ENCODE data around the gene SLC40A1. TPM values are rescaled to one million over a fixed set of nuclear protein-coding genes. Genes with fewer than 3 reads are reported as not detected.

Gene SLC40A1
- total RNA-seq, 6 experiments from 2014 or later, result not detected

DNA sequence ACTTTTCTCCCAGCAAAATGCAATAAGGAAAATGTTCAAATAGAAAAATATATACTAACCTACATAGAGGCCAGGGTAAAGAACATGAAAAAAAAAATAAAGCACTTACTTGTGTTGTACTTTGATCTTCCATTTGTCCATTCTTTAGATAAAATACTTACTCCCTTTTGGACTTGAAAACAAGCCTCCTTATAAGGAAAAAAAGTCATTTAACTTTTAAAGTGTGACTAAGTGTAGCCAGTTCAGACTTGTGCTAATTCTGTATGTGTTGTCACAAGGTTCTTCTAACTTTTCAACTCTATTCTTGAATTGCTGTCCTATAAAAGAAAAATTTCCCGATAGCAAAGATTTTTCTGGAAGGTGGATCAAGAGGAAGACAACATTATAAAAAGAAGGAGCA is 23.2 kb downstream of the SLC40A1 start:
- Mint-ChIP-seq H3K27ac (no peak overlapping the region), H3K9me3 (no peaks in the 10 kb centered on the region), H3K36me3 (ENCODE audit: low read depth) (no peaks in the 10 kb centered on the region), H3K27me3 (ENCODE audit: insufficient read depth) (peaks cover 13% of the 10 kb centered on the region), H3K4me1 (ENCODE audit: low read depth) (peaks cover 7% of the 10 kb centered on the region), H3K4me3 (no peak overlapping the region)
- no peak for DNase-seq
- TF ChIP-seq, protein P1, sequence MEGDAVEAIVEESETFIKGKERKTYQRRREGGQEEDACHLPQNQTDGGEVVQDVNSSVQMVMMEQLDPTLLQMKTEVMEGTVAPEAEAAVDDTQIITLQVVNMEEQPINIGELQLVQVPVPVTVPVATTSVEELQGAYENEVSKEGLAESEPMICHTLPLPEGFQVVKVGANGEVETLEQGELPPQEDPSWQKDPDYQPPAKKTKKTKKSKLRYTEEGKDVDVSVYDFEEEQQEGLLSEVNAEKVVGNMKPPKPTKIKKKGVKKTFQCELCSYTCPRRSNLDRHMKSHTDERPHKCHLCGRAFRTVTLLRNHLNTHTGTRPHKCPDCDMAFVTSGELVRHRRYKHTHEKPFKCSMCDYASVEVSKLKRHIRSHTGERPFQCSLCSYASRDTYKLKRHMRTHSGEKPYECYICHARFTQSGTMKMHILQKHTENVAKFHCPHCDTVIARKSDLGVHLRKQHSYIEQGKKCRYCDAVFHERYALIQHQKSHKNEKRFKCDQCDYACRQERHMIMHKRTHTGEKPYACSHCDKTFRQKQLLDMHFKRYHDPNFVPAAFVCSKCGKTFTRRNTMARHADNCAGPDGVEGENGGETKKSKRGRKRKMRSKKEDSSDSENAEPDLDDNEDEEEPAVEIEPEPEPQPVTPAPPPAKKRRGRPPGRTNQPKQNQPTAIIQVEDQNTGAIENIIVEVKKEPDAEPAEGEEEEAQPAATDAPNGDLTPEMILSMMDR (IDR thresholded peaks at IDR 0.05), result no peak

DNA sequence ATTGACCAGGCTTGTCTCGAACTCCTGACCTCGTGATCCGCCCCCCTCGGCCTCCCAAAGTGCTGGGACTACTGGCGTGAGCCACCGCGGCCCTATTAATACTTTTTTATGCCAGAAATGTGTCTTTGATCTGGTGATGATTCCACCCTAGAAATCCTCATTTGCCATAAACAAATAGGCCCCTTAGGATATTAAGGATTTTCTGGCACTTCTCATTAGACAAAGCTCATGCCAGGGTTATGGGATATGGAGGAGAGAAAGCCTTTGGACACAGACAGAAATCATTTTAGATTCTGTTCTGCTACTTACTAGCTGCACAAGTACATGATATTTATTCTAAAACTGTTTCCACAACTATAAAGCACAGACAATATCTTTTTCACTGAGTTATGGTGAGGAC is 24.1 kb downstream of the SLC40A1 start:
- peaks cover 7% of the 10 kb centered on the region for H3K4me1 Mint-ChIP-seq (ENCODE audit: low read depth)
- H3K27me3 Mint-ChIP-seq (ENCODE audit: insufficient read depth), result peaks cover 12% of the 10 kb centered on the region
- no peaks in the 10 kb centered on the region for H3K36me3 Mint-ChIP-seq (ENCODE audit: low read depth)
- DNase-seq, result no peak
- no peak overlapping the region for H3K27ac Mint-ChIP-seq
- H3K9me3 Mint-ChIP-seq, result no peaks in the 10 kb centered on the region
- H3K4me3 Mint-ChIP-seq, result no peak overlapping the region
- TF ChIP-seq, protein P1 (IDR thresholded peaks at IDR 0.05), result no peak

DNA sequence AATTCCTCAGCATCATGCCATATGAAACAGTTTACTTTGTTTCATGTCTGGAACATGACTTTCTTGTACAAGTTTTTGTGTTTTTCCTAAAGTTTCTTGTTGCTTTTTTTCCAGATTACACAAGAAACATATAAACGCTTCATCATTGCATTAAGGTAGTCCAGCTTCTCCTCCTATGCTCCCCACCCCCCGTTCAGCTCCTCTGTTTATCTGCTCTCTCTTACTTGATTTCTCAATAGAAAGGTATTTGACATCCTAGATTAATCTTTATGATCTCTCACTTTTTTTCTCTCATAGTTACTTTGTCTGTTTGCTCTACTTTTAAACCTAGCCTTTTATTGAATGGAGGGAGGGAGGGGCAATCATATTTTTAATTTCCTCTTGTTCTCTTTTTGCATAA is 25.4 kb downstream of the SLC40A1 start:
- DNase-seq, result no peak
- TF ChIP-seq, protein P1 (IDR thresholded peaks at IDR 0.05), result no peak
- Mint-ChIP-seq H3K4me1 (ENCODE audit: low read depth) (peaks cover 7% of the 10 kb centered on the region), H3K27ac (no peak overlapping the region), H3K9me3 (no peaks in the 10 kb centered on the region), H3K27me3 (ENCODE audit: insufficient read depth) (peaks cover 12% of the 10 kb centered on the region), H3K36me3 (ENCODE audit: low read depth) (no peaks in the 10 kb centered on the region), H3K4me3 (no peak overlapping the region)

DNA sequence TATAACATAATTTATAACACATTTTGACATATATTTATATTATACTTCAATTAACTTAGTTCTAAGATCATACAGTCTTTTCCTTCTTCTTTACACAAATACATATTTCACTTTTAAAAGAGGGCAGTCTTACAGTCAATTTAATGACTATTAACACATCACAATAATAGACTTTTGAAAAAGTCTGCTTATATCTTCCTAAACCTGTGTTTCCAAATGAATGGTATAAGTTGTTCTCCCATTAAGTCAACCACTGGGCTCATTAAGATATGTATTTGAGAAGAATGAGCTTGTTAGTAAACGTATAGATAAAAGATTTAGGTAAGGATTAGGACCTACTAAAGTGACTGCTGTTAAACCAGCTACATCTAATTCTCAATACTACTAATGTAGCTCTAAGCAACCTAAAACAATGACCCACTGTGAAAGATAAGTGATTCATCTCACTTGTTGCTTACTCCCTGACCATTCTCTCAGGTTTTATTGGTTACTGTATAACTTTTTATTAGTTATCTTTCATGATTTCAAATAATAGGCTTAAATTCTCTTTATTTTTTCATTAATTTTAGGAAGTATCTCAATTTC is 27.0 kb downstream of the SLC40A1 start:
- no peak overlapping the region for H3K4me3 Mint-ChIP-seq
- TF ChIP-seq, protein P1 (IDR thresholded peaks at IDR 0.05), result no peak
- H3K4me1 Mint-ChIP-seq (ENCODE audit: low read depth), result peaks cover 7% of the 10 kb centered on the region
- no peak for DNase-seq
- H3K36me3 Mint-ChIP-seq (ENCODE audit: low read depth), result no peaks in the 10 kb centered on the region
- H3K27me3 Mint-ChIP-seq (ENCODE audit: insufficient read depth), result peaks cover 7% of the 10 kb centered on the region
- no peak overlapping the region for H3K27ac Mint-ChIP-seq
- no peaks in the 10 kb centered on the region for H3K9me3 Mint-ChIP-seq

DNA sequence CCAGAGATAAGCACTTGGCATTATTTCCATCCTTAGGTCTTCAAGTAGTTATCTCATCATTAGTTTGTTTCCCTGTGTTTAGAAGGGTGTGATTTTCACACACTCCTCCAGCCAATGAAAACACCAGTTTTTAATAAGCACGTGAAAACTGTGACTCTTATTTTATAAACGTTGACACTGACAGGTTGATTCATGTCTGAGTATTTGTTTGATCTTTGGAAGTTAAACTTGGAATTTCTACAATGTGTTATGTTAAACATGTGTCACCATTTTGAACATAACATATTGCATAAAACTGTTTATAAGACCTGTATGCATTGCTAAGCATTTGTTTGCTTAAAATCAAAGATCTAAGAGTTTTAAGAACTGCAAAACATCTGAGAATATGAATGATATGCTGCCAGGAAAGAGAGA is 27.6 kb downstream of the SLC40A1 start:
- no peak for DNase-seq

More for the DNA sequence above, 27.6 kb downstream of the SLC40A1 start:
- Mint-ChIP-seq H3K4me1 (ENCODE audit: low read depth) (peaks cover 7% of the 10 kb centered on the region), H3K27ac (no peak overlapping the region), H3K4me3 (no peak overlapping the region), H3K9me3 (no peaks in the 10 kb centered on the region), H3K27me3 (ENCODE audit: insufficient read depth) (peaks cover 7% of the 10 kb centered on the region), H3K36me3 (ENCODE audit: low read depth) (no peaks in the 10 kb centered on the region)
- TF ChIP-seq, protein P1 (IDR thresholded peaks at IDR 0.05), result no peak

Measured in HFFc6 (cell line).